GM21526 (cell line): ENCODE results near the gene PPIF.

Experiments used
- ATAC-seq: cut with Tn5 transposase; IDR thresholded peaks from one replicate; pipeline ENCODE4 v1.9.1; 2021; ENCODE audit warnings: moderate library complexity; ENCODE audit not compliant: unreplicated experiment, low FRiP score

Gene PPIF

GRCh38 chr10:79346388-79347225 is 662 bp upstream of the PPIF start:
- no peak for ATAC-seq

GRCh38 chr10:79347894-79348639 is 798 bp downstream of the PPIF start:
- peak; percentile 58 for ATAC-seq

- no peak for ATAC-seq
Observed at GRCh38 chr10:79348640-79348988, 1.3 kb downstream of the PPIF start.

DNA sequence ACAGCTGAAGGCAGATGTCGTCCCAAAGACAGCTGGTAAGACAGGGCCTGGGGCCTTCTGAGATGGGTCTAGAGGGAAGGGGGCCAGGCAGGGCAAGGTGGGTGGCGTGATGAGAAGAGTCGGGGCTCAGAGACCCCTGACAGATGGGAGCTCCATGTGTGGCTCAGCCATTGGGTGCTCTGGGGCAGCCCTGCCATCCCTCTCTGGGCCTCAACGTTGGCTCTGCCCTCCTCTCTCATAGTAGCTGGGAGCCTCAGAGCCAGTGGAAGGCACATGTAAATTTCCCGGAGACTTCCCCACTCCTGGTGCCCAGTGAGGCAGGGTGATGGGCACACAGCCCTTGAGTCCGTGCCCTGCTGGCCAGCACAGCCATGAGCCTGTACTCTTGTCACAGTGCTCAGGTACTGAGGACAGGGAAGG is 1.8 kb downstream of the PPIF start:
- ATAC-seq: no peak

- no peak for ATAC-seq
Observed at GRCh38 chr10:79349766-79350406, 2.6 kb downstream of the PPIF start.

- no peak for ATAC-seq
Observed at GRCh38 chr10:79350407-79351154, 3.3 kb downstream of the PPIF start.

DNA sequence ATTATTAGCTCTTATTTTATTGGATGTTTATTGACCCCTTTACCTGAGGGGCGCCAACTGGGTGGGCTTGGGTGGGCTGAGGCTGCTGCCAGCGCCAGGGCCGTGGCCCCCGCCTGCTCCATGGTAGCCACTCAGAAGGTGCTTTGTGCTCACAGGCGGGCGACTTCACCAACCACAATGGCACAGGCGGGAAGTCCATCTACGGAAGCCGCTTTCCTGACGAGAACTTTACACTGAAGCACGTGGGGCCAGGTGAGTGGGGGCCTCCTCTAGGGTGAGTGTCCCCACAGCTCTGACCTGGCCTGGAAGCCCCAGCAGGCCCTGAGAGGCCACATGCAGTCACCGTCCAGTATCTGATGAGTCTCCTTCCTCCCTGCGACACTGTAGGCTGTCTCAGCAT is 4.1 kb downstream of the PPIF start:
- no peak for ATAC-seq

DNA sequence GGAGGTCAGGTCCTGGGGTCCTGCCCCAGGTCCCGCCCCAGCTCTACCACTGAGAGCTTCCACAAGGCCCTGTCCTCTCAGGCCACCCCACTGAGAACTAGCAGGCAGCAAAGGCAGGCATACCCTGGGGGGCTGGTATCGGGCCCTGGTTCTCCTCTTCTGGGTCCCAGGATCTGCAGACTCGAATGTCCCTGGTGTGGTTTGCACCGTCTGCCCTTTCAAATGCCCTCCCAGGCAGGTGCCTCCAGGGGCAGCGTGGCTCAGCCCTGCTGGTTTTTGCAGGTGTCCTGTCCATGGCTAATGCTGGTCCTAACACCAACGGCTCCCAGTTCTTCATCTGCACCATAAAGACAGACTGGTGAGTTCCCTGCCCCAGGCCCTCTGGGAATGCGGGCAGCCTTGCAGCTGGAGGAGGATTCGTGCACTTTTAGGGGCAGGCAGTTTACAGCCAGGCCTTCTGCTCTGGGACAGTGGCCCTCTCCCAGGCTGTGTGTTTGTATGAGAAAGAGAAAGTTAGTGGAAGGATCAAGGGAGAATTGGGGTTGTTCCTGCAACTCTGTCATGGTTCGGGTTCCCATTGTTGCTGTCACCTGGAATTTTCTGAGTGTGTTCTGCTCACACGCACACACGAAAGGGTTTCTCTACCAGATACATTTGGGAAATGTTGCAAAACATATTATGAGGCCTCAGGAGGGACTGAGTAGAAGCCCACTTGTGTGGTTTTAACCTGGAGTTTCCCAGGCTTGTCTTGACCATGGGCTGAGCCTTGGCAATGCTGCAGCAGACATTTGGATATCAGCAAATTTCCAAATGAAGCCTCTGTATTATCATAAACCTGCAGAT is 5.0 kb downstream of the PPIF start:
- no peak for ATAC-seq

- ATAC-seq: no peak
Observed at GRCh38 chr10:79353000-79353406, 5.7 kb downstream of the PPIF start.

DNA sequence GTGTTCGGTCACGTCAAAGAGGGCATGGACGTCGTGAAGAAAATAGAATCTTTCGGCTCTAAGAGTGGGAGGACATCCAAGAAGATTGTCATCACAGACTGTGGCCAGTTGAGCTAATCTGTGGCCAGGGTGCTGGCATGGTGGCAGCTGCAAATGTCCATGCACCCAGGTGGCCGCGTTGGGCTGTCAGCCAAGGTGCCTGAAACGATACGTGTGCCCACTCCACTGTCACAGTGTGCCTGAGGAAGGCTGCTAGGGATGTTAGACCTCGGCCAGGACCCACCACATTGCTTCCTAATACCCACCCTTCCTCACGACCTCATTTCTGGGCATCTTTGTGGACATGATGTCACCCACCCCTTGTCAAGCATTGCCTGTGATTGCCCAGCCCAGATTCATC is 6.5 kb downstream of the PPIF start:
- ATAC-seq: no peak

- no peak for ATAC-seq
Observed at GRCh38 chr10:79354141-79354540, 6.9 kb downstream of the PPIF start.

DNA sequence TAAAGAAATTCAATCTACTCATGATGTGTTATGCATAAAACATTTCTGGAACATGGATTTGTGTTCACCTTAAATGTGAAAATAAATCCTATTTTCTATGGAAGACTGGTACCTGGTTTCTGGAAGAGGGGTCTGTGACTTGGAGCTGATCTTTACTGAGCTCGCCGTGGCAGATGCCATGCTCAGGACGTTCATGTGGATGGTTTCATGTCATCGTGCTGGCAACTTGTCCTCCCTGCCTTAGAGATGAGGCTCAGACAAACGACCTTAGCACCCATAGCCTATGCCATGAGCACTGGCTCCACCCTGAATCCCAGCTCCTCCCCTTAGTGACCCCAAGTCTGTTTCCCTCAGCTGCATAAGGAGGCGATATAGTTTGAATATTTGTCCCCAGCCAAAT is 7.3 kb downstream of the PPIF start:
- no peak for ATAC-seq

- ATAC-seq: no peak
Observed at GRCh38 chr10:79355420-79356017, 8.2 kb downstream of the PPIF start.

- no peak for ATAC-seq
Observed at GRCh38 chr10:79356104-79356503, 8.8 kb downstream of the PPIF start.

DNA sequence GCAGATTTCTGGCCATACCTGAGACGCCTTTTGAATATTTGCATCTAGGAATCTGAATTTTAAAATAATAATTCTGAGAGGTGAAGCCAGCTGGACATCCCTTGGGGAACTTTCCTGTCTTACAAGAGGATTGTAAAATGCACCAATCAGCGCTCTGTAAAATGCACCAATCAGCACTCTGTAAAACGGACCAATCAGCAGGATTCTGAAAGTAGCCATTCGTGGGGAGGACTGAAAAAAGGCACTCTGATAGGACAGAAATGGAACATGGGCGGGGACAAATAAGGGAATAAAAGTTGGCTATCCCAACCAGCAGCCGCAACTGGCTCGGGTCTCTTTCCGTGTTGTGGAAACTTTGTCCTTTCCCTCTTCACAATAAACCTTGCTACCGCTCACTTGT is 9.9 kb downstream of the PPIF start:
- ATAC-seq: no peak

GRCh38 chr10:79358811-79359210 is 11.5 kb downstream of the PPIF start:
- no peak for ATAC-seq

DNA sequence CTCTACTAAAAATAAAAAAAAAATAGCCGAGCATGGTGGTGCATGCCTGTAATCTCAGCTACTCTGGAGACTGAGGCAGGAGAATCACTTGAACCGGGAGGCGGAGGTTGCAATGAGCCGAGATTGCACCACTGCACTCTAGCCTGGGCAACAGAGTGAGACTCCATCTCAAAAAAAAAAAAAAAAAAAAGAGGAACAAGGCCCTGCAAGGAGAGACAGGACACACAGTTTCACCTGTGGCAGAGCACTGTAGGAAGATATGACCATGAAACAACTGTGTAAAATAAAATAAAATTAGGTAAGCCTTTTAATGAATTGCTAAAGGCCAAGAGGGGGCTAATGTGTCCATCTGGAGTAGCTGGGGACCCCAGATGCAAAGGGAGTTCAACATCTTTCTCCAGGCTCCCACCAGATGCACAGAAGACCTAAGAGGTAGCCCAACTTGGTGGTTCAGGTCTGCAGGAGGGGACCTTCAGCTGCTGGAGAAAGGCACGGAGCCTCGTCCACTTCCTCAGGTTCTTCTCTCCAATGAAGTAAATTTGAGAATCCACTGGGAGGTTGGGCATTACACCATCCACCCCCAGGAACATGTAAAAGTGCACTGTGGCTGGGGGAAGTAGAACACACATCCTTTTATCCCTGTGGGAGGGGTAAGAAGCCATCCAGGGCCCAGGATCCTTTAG is 12.7 kb downstream of the PPIF start:
- no peak for ATAC-seq

- no peak for ATAC-seq
Observed at GRCh38 chr10:79360499-79361342, 13.5 kb downstream of the PPIF start.
